Measurements from ENCODE around the gene GPX5. TPM values are rescaled to one million over a fixed set of nuclear protein-coding genes. Genes with fewer than 3 reads are reported as not detected.
"Not testable (repeated sequence)": the region's sequence is repeated elsewhere in the genome, so short reads cannot be mapped to it uniquely, and the experiment has no call there.

GPX5 gene
- total RNA-seq, 1 donor from 2014 or later, result not detected

DNA sequence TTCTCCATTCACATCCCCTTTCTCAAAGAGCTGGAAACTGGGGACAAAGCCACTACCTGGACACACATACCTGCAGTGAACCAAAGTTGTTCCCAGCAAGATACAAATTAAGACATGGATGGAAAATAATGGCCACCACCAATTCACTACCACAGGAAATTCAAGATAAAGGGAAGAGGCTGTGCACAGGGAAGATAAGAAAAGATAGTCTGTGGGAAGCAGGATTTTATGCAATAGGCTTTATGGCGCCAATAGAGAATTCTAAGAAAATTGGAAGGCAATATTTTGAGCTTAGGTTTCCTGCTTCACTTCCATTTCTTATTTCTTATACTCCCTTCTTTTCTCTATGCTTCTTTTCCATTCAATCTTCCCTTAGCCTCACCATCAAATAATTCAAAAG is 19.9 kb upstream of the GPX5 start:
- no peaks in the 10 kb centered on the region for H3K36me3 Mint-ChIP-seq (ENCODE audit: insufficient read depth)
- no peak for DNase-seq (ENCODE audit: low spot score, unreplicated experiment)
- peaks cover 5% of the 10 kb centered on the region for H3K4me1 Mint-ChIP-seq (ENCODE audit: low read depth)
- H3K9me3 Mint-ChIP-seq (ENCODE audit: low read depth), result no peaks in the 10 kb centered on the region
- TF ChIP-seq CTCF (IDR thresholded peaks at IDR 0.05; ENCODE audit: unreplicated experiment), result no peak
- H3K4me3 Mint-ChIP-seq (ENCODE audit: low read depth), result no peak overlapping the region
- H3K27me3 Mint-ChIP-seq, result no peaks in the 10 kb centered on the region
- no peak overlapping the region for H3K27ac Mint-ChIP-seq

- Mint-ChIP-seq H3K9me3 (ENCODE audit: low read depth) (no peaks in the 10 kb centered on the region), H3K4me3 (ENCODE audit: low read depth) (no peak overlapping the region), H3K27ac (no peak overlapping the region), H3K36me3 (ENCODE audit: insufficient read depth) (no peaks in the 10 kb centered on the region), H3K4me1 (ENCODE audit: low read depth) (peaks cover 5% of the 10 kb centered on the region), H3K27me3 (no peaks in the 10 kb centered on the region)
- no peak for DNase-seq (ENCODE audit: low spot score, unreplicated experiment)
- no peak for TF ChIP-seq CTCF (IDR thresholded peaks at IDR 0.05; ENCODE audit: unreplicated experiment)
Observed at GRCh38 chr6:28506807-28507475, 18.7 kb upstream of the GPX5 start.

DNA sequence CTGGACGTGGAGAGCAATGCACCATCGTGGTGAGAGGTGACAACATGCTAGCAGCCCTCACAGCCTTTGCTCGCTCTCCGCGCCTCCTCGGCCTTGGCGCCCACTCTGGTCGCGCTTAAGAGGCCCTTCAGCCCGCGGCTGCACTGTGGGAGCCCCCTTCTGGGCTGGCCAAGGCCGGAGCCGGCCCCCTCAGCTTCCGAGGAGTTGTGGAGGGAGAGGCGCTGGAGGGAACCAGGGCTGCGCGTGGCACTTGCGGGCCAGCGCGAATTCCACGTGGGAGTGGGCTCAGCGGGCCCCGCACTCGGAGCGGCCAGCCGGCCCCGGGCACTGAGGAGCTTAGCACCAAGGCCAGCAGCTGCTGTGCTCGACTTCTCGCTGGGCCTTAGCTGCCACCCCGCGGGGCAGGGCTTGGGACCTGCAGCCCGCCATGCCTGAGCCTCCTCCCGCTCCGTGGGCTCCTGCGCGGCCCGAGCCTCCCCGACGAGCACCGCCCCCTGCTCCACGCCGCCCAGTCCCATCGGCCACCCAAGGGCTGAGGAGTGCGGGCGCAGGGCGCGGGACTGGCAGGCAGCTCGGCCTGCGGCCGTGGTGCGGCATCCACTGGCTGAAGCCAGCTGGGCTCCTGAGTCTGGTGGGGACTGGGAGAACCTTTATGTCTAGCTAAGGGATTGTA is 13.9 kb upstream of the GPX5 start:
- no peak for DNase-seq (ENCODE audit: low spot score, unreplicated experiment)
- no peaks in the 10 kb centered on the region for H3K9me3 Mint-ChIP-seq (ENCODE audit: low read depth)
- TF ChIP-seq CTCF (IDR thresholded peaks at IDR 0.05; ENCODE audit: unreplicated experiment), result no peak

GRCh38 chr6:28512387-28512786 is 13.3 kb upstream of the GPX5 start:
- not testable (repeated sequence) for H3K4me3 Mint-ChIP-seq (ENCODE audit: low read depth); H3K36me3 Mint-ChIP-seq (ENCODE audit: insufficient read depth); DNase-seq (ENCODE audit: low spot score, unreplicated experiment); H3K27ac Mint-ChIP-seq; H3K9me3 Mint-ChIP-seq (ENCODE audit: low read depth); H3K27me3 Mint-ChIP-seq; H3K4me1 Mint-ChIP-seq (ENCODE audit: low read depth)

More for the DNA sequence above, 13.9 kb upstream of the GPX5 start:
- Mint-ChIP-seq H3K4me3 (ENCODE audit: low read depth) (no peak overlapping the region), H3K36me3 (ENCODE audit: insufficient read depth) (no peaks in the 10 kb centered on the region), H3K27me3 (peaks cover 6% of the 10 kb centered on the region), H3K27ac (no peak overlapping the region), H3K4me1 (ENCODE audit: low read depth) (peaks cover 2% of the 10 kb centered on the region)

GRCh38 chr6:28515676-28516075 is 10.0 kb upstream of the GPX5 start, which contains the start of gene GPX6:
Gene GPX6 (minus strand): TSS chr6:28515793. CDS start chr6:28515743, 50 bp downstream.
- Mint-ChIP-seq H3K9me3 (ENCODE audit: low read depth) (no peaks in the 10 kb centered on the region), H3K27ac (no peak within 1 kb of the TSS), H3K27me3 (peaks cover 6% of the 10 kb centered on the region), H3K4me3 (ENCODE audit: low read depth) (no peak within 1 kb of the TSS), H3K36me3 (ENCODE audit: insufficient read depth) (no peaks in the 10 kb centered on the region), H3K4me1 (ENCODE audit: low read depth) (peaks cover 2% of the 10 kb centered on the region)
- no peak for DNase-seq (ENCODE audit: low spot score, unreplicated experiment)
- no peak for TF ChIP-seq CTCF (IDR thresholded peaks at IDR 0.05; ENCODE audit: unreplicated experiment)

DNA sequence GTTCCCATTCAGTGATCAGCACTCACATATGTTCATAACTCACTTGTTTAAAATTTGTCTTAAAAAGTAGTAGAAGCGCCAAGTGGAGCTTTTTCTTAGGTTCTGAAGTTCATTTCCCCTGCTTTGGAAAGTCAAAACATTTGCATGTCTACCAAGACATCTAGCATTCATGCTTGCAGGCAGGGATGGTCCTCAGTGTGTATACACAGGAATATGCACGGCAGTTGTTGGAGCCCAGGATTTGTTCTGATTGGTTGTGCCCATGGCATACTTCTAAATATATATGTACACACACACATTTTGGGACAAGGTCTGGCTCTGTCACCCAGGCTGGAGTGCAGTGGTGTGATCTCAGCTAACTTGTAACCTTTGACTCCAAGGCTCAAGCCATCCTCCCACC is 7.7 kb upstream of the GPX5 start:
- Mint-ChIP-seq H3K4me1 (ENCODE audit: low read depth) (peaks cover 4% of the 10 kb centered on the region), H3K4me3 (ENCODE audit: low read depth) (no peak overlapping the region), H3K27ac (no peak overlapping the region), H3K27me3 (peaks cover 8% of the 10 kb centered on the region), H3K36me3 (ENCODE audit: insufficient read depth) (no peaks in the 10 kb centered on the region), H3K9me3 (ENCODE audit: low read depth) (no peaks in the 10 kb centered on the region)
- no peak for TF ChIP-seq CTCF (IDR thresholded peaks at IDR 0.05; ENCODE audit: unreplicated experiment)
- DNase-seq (ENCODE audit: low spot score, unreplicated experiment), result no peak

Data from progenitor cell of endocrine pancreas (in vitro differentiated cells).